Smooth muscle cell (in vitro differentiated cells): ENCODE results near the gene AKR1E2. TPM values are rescaled to one million over a fixed set of nuclear protein-coding genes. Genes with fewer than 3 reads are reported as not detected.
A peak's percentile ranks its signal among the peaks of the same experiment; 100 is the strongest.

Source experiments
- DNase-seq: peaks from one replicate; lab custom pipeline; 2025; ENCODE audit not compliant: unreplicated experiment; lab: John Stamatoyannopoulos, UW
- H2AFZ ChIP-seq: fragments of 200-600 bp; sonication (generic); 2 replicates; pipeline ENCODE4 v1.6.0; 2016; ENCODE audit warnings: antibody characterized with exemption, low read depth, mild to moderate bottlenecking
- H3F3A ChIP-seq: fragments of 200-600 bp; sonication (generic); 2 replicates; pipeline ENCODE4 v1.6.0; 2017; ENCODE audit warnings: antibody characterized with exemption, low read depth
- H3K27ac ChIP-seq: fragments of 200-600 bp; sonication (generic); 2 replicates; pipeline ENCODE4 v1.5.1; 2016; ENCODE audit warnings: low read depth, mild to moderate bottlenecking
- H3K27me3 ChIP-seq: fragments of 200-600 bp; sonication (generic); 2 replicates; pipeline ENCODE4 v1.6.1; 2016; ENCODE audit warnings: low read depth, mild to moderate bottlenecking
- H3K36me3 ChIP-seq: fragments of 200-600 bp; sonication (generic); 2 replicates; pipeline ENCODE4 v1.5.1; 2016; ENCODE audit warnings: low read depth
- H3K4me1 ChIP-seq: fragments of 200-600 bp; sonication (generic); 2 replicates; pipeline ENCODE4 v1.5.1; 2016; ENCODE audit warnings: low read depth
- H3K4me2 ChIP-seq: fragments of 200-600 bp; sonication (generic); 2 replicates; pipeline ENCODE4 v1.6.0; 2016; ENCODE audit warnings: mild to moderate bottlenecking
- H3K4me3 ChIP-seq: fragments of 200-600 bp; sonication (generic); 2 replicates; pipeline ENCODE4 v1.5.1; 2016; ENCODE audit warnings: mild to moderate bottlenecking
- H3K79me2 ChIP-seq: fragments of 200-600 bp; sonication (generic); 2 replicates; pipeline ENCODE4 v1.6.0; 2016; ENCODE audit warnings: low read depth, mild to moderate bottlenecking
- H3K9ac ChIP-seq: fragments of 200-600 bp; sonication (generic); 2 replicates; pipeline ENCODE4 v1.6.0; 2016; ENCODE audit warnings: low read depth
- H3K9me3 ChIP-seq: fragments of 200-600 bp; sonication (generic); replicated peaks from 2 replicates; pipeline ENCODE4 v1.5.1; 2016; ENCODE audit warnings: low read depth
- H4K20me1 ChIP-seq: fragments of 200-600 bp; sonication (generic); 2 replicates; pipeline ENCODE4 v1.6.0; 2016; ENCODE audit warnings: low read depth
- WGBS: methylation state at CpG from one replicate; pipeline ENCODE4 v1.1.7; 2016; ENCODE audit warnings: low lambda C conversion rate; 5-methylcytosine and 5-hydroxymethylcytosine counted together
- polyA plus RNA-seq: library from polyadenylated mRNA; unstranded; fragments of >200 nt; fragmentation: Nextera tagmentation; extraction: Ambion mirVana; gene quantifications from 2 replicates; pipeline ENCODE4 v1.2.1, GENCODE V29; 2016
- total RNA-seq: library from RNA; depleted of rRNA; stranded (reverse); fragments of >200 nt; gene quantifications from 2 replicates; pipeline ENCODE4 v1.2.3, GENCODE V29; 2014
- TF ChIP-seq, protein P1 (sequence below): fragments of 200-600 bp; sonication (generic); IDR thresholded peaks from 2 replicates; pipeline ENCODE4 v1.5.1; 2017; ENCODE audit warnings: borderline replicate concordance, mild to moderate bottlenecking, antibody characterized with exemption; ENCODE audit not compliant: insufficient read depth, poor library complexity, severe bottlenecking

The AKR1E2 gene
- total and polyA plus RNA-seq, 2 experiments from 2014 or later = 3.0 to 7.2 TPM

DNA sequence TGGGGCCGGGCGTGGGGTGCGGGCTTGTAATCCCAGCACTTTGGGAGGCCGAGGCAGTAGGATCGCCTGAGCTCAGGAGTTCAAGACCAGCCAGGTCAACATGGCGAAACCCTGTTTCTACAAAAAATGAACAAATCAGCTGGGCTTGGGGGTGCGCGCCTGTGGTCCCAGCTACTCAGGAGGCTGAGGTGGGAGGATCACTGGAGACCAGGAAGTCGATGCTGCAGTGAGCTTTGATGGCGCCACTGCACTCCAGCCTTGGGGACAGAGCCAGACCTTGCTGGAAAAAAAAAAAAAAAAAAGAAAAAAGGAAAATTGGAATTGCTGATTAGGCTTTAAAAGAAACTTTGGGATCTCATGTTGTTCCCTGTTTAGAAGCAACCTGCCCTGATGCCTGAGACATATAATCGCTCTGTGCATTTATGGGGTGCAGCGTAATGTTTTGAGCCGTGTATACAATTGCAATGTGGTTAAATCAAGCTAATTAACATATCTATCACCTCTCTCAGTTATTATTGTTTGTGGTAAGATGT lies 851 bp downstream of the AKR1E2 start:
- Histone ChIP-seq H3K4me3 (peak overlapping the region; percentile 58), H2AFZ (peak overlapping the region; percentile 92), H3K27ac (peak overlapping the region; percentile 69), H3K27me3 (no peaks in the 10 kb centered on the region), H3K4me2 (peak overlapping the region; percentile 89), H3K9me3 (no peaks in the 10 kb centered on the region), H3K36me3 (no peaks in the 10 kb centered on the region), H3K9ac (peak overlapping the region; percentile 76), H3K4me1 (peaks cover 2% of the 10 kb centered on the region), H3K79me2 (no peaks in the 10 kb centered on the region), H4K20me1 (no peaks in the 10 kb centered on the region), H3F3A (peaks cover 7% of the 10 kb centered on the region)
- TF ChIP-seq, protein P1, sequence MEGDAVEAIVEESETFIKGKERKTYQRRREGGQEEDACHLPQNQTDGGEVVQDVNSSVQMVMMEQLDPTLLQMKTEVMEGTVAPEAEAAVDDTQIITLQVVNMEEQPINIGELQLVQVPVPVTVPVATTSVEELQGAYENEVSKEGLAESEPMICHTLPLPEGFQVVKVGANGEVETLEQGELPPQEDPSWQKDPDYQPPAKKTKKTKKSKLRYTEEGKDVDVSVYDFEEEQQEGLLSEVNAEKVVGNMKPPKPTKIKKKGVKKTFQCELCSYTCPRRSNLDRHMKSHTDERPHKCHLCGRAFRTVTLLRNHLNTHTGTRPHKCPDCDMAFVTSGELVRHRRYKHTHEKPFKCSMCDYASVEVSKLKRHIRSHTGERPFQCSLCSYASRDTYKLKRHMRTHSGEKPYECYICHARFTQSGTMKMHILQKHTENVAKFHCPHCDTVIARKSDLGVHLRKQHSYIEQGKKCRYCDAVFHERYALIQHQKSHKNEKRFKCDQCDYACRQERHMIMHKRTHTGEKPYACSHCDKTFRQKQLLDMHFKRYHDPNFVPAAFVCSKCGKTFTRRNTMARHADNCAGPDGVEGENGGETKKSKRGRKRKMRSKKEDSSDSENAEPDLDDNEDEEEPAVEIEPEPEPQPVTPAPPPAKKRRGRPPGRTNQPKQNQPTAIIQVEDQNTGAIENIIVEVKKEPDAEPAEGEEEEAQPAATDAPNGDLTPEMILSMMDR = no peak
- 71% methylated on average over 13 of the region's 13 CpGs for WGBS
- no peak for DNase-seq

DNA sequence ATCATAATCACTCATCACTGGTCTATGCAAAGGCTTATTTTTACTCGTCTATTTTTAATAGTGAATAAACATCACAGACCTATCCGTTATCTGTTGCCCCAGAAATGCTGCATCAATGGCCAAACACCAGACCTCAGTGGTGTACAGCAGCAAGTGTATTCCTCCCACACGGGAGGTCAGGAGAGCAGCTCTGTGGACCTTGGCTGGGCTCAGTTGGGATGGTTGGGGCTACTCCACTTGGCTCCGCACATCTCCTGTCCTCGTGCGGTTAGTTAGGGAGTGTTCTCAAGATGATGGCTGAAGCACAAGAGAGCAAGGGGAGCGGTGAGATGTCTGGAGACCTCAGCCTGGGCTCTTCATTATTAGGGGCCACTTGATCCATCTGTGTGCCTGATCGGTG lies 2.0 kb downstream of the AKR1E2 start:
- no peak overlapping the region for H3K9ac ChIP-seq
- TF ChIP-seq, protein P1 = no peak
- H3K27me3 ChIP-seq = no peaks in the 10 kb centered on the region
- H3K4me3 ChIP-seq = no peak overlapping the region
- H3K36me3 ChIP-seq = no peaks in the 10 kb centered on the region
- H3K4me2 ChIP-seq = no peak overlapping the region
- H3K79me2 ChIP-seq = no peaks in the 10 kb centered on the region
- DNase-seq = no peak
- H3K27ac ChIP-seq = no peak overlapping the region
- H3K9me3 ChIP-seq = no peaks in the 10 kb centered on the region
- H2AFZ ChIP-seq = no peak overlapping the region
- peaks cover 7% of the 10 kb centered on the region for H3F3A ChIP-seq
- H4K20me1 ChIP-seq = no peaks in the 10 kb centered on the region
- WGBS = 72% methylated on average over 8 of the region's 8 CpGs
- H3K4me1 ChIP-seq = peaks cover 2% of the 10 kb centered on the region

DNA sequence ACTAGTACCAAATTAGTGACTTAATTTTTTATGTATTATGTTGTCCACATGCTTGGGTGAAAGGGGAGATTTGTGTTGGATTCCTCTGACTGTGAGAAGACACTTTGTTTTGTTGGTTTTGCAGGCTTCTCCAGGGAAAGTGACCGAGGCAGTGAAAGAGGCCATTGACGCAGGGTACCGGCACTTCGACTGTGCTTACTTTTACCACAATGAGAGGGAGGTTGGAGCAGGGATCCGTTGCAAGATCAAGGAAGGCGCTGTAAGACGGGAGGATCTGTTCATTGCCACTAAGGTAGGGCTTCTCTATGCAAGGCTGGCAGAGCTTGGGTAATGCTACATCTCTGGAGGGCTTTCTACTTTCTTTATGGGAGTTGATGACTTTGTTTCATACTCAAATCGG lies 4.5 kb downstream of the AKR1E2 start:
- Histone ChIP-seq H4K20me1 (no peaks in the 10 kb centered on the region), H3K9me3 (no peaks in the 10 kb centered on the region), H3K4me3 (no peak overlapping the region), H3K27ac (no peak overlapping the region), H3K4me1 (peaks cover 2% of the 10 kb centered on the region), H2AFZ (no peak overlapping the region), H3K27me3 (no peaks in the 10 kb centered on the region), H3K36me3 (no peaks in the 10 kb centered on the region), H3K4me2 (no peak overlapping the region), H3F3A (peaks cover 7% of the 10 kb centered on the region), H3K79me2 (no peaks in the 10 kb centered on the region), H3K9ac (no peak overlapping the region)
- 95% methylated on average over 8 of the region's 8 CpGs for WGBS
- DNase-seq = no peak
- TF ChIP-seq, protein P1 = no peak

DNA sequence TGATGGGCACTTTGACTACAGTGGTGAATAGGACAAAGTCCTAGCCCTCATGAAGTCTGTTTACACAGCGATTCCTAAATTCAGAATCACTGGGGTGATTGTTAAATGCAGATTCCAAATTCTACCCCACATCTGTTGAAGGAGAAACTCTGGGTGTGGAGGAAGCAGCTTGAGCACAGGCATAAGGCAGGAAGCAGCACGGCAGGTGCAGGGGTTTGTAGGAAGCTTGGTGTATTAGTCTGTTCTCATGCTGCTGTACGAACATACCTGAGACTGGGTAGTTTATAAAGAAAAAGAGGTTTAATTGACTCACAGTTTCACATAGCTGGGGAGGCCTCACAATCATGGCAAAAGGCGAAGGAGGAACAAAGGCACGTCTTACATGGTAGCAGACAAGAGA lies 5.1 kb downstream of the AKR1E2 start:
- H3K27ac ChIP-seq = no peak overlapping the region
- H3K9ac ChIP-seq = no peak overlapping the region
- H2AFZ ChIP-seq = no peak overlapping the region
- peaks cover 2% of the 10 kb centered on the region for H3K4me1 ChIP-seq
- peaks cover 7% of the 10 kb centered on the region for H3F3A ChIP-seq
- H3K36me3 ChIP-seq = no peaks in the 10 kb centered on the region
- no peaks in the 10 kb centered on the region for H3K79me2 ChIP-seq
- H3K4me2 ChIP-seq = no peak overlapping the region
- no peak for DNase-seq
- H3K27me3 ChIP-seq = no peaks in the 10 kb centered on the region
- H3K4me3 ChIP-seq = no peak overlapping the region
- H4K20me1 ChIP-seq = no peaks in the 10 kb centered on the region
- WGBS = 92% methylated on average over 5 of the region's 5 CpGs
- TF ChIP-seq, protein P1 = no peak
- no peaks in the 10 kb centered on the region for H3K9me3 ChIP-seq
